GM11168 (cell line): Measurements from ENCODE around the gene SOX10.
"Not testable (repeated sequence)": the region's sequence is repeated elsewhere in the genome, so short reads cannot be mapped to it uniquely, and the experiment has no call there.

Experiments used
- in situ Hi-C: fragments of 300-500 bp; cut with MboI; formaldehyde crosslinking; loops from one replicate; pipeline ENCODE4 v1.12.0; 2022; ENCODE audit warnings: low sequenced_read_pairs; ENCODE audit not compliant: unreplicated experiment

Gene SOX10

DNA sequence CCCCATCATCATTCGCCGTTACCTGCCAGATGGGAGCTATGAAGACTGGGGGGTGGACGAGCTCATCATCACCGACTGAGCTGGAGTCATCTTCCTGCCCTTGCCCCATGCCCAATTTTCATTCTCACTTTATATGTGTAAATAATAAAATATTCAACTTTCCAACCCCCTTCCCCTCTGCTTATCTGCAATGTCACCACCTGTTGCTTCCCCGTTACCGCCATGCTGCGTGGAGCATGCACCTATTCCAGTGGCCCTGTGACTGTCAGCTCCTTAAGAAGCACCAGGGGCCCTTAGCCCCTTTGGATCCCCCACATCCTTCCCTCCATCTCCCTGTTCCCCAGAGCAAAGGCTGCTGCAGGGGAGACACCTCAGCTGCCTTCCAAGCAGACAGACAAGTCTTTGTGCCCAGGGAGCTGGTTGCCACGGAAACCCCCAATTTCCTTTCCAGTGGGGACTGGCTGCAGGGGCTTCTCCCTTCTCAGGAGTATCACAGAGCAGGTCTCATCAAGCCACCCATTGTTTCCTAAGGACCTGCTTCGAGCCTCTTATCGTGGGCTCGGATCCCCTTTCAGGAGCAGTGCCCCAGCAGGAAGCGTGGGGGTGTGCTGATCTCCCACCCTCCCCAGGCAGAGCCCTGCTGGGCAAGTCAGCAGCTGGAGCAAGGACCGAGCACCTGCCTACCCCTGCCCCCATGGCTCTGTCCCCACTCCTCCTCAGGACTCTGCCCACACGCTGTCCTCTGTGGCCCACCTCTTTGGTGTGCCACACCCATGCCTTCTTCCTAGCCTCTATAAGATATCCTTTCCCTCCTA lies 16.5 kb downstream of the SOX10 start:
- in situ Hi-C loops, result no loop called here

DNA sequence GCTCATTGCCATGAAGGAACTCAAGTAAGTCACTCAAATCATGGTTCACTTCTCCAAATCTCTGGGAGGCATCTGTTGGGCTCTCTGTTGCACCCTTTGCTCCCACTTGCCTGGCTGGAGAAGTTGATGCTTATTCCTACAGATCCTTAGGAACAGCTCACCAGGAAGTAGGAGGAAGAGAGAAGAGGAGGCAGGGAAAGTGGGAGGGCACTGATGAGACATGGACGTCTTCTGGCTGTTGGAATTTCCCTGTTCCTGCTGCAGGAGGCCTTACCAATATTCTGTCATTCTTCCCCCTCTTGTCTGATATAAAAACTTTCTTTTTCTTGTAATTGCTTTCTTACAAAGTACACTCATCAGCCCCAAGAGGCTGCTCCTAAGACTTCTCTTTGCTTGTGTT lies 17.2 kb downstream of the SOX10 start:
- in situ Hi-C loops, result no loop called here

DNA sequence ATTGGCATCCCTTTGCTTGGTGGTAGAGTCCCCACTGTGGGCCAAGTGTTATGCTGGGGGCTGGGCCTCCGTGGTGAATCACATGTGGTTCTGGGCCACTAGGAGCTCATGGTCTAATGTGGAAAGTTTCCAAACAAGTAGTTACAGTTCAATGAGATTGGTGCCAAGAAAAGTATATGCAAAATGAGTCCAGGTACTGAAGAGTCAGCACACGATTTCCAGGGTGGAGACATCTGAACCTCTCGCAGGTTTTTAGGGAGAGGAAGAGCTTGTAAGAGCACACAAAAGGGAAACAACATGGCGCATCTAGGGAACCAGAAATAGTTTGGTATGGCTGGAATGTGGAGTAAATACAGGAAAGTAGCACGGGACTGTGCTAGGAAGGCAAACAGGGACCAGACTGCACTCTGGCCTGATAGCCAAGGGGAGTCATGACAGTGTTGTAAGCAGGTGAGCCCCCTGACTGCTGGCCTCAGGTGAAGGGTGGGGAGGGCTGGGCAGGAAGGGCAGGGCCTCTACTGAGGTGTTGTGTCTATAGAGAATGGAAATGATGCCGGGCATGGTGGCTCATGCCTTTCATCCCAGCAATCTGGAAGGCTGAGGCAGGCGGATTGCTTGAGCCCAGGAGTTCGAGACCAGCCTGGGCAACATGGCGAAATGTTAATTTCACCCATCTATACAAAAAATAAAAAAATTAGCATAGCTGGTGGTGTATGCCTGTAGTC lies 18.3 kb downstream of the SOX10 start:
- in situ Hi-C loops, result no loop called here

DNA sequence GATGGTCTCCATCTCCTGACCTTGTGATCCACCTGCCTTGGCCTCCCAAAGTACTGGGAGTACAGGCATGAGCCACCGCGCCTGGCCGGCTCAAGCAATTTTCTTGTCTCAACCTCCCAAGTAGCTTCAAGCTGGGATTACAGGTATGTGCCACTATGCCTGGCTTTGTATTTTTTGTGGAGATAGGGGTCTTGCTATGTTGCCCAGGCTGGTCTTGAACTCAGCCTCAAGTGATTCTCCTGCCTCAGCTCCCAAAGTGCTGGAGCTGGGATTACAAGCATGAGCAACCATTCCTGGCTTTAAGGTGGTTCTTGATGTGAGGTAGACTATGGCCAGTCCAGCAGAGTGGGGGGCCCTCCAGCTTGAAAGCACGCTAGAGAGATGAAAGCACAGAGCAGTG lies 23.3 kb downstream of the SOX10 start:
- in situ Hi-C loops, result no loop called here

DNA sequence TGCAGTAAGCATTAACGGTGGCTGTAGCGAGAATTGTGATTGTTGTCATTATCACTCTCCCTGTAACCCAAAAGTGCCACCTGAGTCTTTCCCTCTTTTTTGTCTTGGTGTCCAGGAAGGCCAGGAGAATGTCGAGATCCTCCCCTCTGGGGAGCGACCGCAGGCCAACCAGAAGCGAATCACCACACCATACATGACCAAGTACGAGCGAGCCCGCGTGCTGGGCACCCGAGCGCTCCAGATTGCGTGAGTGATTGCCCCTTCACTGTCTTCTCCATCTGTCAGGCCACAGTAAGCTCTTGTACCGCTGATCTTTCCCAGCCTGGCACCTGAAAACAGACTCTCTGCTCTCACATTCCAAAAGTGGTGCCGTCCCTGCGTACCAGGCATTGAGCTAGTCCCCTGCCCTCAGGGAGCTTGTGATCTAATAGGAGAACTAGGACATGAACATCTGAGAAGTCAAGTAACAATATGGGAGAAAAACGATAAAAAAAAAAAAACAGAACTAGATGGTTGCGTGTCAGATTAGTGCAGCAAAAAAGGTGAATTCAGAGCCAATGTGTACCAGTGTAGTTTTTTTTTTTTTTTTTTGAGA lies 25.0 kb downstream of the SOX10 start:
- in situ Hi-C loops, result no loop called here

DNA sequence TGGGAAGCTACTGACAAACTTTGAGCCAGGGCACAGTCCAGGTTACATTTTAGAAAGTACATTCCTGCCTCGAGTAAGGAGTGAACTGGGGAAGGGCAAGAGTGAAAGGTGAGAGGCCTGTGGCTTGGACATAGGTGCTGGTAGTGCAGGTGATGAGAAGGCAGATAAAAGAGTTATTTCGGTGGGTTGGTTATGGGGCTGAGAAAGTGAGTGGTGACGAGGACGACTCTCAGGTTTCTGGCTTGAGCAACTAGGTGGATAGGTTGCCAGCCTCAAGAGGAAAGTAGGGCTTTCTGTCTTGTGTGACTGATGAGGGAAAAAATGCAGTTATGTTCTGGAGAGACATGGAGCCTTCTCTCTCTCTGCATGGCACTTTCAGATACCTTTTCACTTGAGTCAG lies 27.1 kb downstream of the SOX10 start:
- in situ Hi-C loops, result no loop called here

DNA sequence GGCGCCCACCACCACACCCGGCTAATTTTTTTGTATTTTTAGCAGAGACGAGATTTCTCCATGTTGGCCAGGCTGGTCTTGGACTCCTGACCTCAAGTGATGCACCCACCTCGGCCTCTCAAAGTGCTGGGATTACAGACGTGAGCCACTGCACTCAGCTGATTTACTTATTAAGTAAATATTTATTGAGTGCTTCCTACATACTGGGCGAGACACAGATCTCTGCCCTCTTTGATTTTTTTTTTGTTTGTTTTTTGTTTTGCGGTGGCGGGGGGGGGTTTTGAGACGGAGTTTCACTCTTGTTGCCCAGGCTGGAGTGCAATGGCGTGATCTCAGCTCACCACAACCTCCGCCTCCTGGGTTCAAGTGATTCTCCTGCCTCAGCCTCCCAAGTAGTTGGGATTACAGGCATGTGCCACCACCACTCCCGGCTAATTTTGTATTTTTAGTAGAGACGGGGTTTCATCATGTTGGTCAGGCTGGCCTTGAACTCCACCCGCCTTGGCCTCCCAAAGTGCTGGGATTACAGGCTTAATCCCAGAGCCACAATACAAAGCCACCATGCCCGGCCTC lies 28.4 kb downstream of the SOX10 start:
- in situ Hi-C loops, result not testable (repeated sequence)

DNA sequence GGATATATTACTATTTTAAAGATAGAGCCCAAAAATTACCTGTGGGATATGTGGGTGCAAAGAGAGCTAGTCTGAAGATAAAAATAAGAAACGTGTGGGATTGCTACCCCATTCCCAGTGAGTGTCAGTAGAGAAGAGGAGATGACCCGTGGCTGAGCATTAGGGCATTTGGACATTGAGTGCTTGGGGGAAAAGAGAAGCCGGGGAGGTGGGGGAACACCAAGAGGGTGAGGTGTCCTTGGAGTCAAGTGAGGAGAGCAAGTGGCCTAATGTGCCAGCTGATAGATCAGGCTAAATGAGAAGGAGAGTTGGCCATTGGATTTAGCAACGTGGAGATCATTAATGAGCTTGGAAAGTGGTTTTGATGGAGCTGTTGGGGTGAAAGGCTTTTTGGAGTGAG lies 29.7 kb downstream of the SOX10 start:
- in situ Hi-C loops, result no loop called here

DNA sequence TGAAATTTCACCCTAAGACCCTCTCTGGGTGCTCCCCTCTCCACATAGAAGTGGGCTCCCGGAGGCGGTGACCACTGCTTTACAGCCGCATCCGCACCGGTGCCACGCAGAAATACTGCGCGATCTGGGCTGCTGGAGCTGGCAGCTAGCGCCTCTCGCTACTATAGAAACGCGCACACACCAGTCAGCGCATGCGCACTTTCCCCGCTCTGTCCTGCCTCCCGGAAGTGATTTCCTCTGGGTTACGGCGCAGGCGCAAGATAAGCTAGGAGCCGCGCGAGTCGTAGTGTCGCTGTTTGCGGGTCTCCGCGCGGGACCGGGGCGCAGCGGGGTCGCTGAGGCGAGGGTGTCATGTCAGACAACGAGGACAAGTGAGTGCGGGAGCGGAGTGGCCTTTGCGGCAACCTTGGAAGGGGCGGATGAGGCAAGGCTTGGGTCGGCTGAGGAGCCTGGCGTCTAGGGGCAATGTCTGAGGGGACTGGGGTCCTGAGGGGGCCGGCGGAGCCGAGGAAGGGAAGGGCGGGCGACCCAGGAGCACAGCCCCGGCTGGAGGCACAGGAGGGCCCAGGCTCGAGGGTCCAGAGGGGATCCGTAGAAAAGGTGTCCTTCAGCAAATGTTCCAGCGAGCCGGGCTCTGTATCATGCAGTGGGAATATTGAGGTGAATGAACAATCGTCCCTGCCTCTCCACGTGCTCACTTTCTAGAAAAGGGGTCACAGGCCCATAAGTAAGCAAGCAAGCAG lies 30.7 kb downstream of the SOX10 start, which contains the start of the genes C22orf23 and POLR2F:
TSS of gene C22orf23 (minus strand) at position 165 of the 743 bp plus-strand sequence. CDS start 452 bp downstream, outside the sequence.
TSS of gene POLR2F (plus strand) at position 263 of the 743 bp plus-strand sequence. CDS start at position 352, 89 bp downstream.
- in situ Hi-C loops, result no loop called here

DNA sequence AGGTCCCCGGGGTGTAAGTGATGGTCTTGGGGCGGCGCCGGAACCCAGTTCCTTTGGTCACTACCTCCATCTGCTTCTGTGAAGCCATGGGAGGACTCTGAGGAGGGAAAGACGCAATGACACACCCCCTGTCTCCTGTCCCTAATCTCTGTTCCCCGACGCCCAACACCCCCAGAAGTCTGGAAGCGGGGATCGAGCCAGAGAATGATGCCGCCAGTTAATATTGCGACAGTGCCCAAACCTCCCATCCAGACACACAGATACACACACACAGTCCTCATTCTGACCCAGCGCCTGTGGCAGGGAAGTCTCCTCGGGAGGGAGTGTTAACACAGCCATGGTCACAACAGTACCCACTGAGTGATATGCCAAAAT lies 31.3 kb downstream of the SOX10 start:
- in situ Hi-C loops, result no loop called here

DNA sequence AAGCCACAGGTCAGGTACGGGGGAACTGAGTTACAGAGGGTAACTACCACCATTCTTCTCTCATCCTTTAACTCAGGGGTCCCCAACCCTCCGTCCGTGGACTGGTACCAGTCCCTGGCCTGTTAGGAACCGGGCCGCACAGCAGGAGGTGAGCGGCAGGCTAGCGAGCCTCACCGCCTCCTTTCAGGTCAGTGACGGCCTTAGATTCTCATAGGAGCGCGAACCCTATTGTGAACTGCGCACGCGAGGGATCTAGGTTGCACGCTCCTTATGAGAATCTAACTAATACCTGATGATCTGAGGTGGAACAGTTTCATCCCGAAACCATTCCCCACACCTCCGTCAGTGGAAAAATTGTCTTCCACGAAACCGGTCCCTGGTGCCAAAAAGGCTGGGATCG lies 31.7 kb downstream of the SOX10 start:
- in situ Hi-C loops, result not testable (repeated sequence)

DNA sequence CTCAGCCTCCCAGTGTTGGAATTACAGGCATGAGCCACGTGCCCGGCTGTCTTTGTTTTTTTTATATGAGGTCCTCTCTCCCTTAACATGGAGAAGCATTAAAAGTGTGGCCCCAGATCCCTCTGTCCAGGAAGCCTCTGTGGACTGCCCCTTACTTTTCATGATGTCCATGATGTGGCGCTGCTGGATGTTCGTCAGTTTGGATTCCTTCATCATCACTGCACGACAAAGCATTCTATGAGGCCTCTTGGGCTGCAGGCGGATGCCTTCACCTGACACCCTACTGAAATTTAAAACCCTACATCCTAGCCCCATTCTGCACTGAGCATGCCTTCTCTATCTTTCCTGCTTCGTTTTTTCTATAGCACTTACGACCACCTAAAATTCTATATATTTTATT lies 33.0 kb downstream of the SOX10 start:
- in situ Hi-C loops, result no loop called here

DNA sequence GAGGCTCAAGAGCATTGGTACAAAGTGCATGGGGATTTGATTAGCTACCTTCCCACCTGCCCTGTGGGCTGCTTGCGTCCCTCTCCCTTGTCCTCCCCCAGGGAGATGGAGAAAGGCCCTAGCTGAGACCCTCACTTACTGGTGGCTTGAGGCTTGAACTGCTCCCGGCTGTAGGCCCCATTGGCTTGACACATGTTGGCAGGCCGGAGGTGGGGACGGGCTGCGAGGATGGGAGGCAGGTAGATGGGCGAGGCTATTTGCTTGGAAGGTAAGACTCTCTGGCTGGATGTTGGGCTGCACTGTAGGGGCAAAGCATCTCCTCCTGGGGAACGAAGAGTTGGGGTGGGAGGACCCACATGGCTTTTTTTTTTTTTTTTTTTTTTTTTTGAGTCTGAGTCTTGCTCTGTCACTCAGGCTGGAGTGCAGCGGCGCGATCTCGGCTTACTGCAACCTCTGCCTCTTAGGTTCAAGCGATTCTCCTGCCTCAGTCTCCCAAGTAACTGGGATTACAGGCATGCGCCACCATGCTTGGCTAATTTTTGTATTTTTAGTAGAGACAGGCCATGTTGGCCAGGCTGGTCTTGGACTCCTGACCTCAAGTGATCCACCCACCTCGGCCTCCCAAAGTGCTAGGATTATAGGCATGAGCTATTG lies 37.1 kb downstream of the SOX10 start:
- in situ Hi-C loops, result not testable (repeated sequence)

DNA sequence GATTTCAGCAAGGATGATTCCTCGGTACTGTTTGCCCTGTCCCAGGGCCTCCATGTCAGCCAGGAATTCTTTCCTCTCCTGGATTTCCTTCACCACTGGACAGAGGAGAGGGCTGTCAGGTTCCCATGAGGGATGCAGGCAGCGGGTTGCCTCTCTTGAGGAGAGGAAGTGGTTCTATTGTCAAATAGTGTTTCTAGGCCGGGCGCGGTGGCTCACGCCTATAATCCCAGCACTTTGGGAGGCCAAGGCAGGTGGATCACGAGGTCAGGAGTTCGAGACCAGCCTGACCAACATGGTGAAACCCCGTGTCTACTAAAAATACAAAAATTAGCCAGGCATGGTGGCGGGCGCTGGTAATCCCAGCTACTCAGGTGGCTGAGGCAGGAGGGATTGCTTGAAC lies 39.9 kb downstream of the SOX10 start:
- in situ Hi-C loops, result not testable (repeated sequence)

DNA sequence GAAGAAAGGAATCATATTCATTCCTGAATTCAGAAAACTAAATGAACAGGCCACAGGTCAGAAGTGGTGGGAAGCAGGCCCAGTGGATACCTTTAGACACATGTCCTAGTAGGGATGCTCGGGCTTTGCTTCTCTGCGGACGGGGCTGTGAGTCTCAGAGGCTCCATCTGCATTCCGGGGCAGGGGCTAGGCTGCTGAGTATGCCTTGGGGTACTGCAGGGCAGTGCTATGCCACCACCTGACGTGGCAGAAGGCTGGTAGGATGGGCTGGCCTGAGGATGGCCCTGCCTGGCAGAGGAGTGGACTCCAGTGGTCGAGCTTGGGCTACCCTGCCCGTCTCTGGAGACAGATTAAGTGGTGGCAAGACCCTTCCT lies 40.5 kb downstream of the SOX10 start:
- in situ Hi-C loops, result no loop called here

DNA sequence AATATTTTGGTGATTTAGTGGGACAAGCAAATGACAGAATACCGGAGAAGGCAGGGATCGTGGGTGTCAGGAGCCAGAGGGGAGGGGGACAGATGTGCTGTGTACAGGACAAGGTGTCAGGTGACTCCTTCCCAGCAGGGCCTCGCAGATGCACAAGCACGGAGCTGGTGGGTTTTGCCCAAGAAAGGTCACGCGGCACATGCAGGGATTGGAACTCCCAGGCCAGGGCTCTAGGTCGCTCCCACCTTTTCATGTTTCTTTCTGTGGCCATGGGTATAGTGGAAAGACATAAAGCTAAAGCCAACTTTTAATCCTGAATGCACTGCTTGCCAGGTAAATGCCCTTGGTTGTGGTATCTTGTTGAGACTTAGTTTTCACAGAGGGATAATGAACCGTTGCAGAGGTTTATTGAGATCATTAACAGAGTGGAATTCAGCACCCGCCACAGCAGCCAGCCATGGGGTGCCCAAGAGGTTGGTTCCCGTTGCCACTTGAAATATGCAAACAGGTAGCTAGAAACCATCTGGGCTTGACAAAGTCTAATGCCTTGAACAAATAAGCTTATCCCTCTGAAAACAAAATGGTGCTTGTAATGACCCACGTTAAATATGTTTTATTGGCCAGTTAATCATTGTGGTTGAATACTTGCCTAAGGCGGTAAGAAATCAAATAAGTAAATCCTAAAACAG lies 41.1 kb downstream of the SOX10 start:
- in situ Hi-C loops, result no loop called here

DNA sequence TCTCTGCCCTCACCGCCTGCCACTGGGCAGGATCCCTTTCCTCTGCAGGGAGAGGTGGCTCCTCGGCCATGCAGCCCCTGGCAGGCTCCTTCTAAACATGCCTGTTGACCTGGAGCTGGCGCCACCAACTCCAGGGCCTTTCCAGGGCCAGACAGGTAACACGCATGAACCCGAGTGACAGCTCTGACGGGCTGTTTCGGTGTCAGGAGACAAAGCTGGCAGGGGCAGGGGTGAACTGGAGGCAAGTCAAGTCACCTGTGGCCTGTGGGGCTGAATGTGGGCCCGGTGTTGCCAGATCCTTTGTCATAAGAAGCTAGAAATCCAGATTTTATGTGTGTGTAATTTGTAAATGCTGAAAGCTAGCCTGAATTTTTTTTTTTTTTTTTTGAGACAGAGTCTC lies 42.2 kb downstream of the SOX10 start:
- in situ Hi-C loops, result no loop called here

DNA sequence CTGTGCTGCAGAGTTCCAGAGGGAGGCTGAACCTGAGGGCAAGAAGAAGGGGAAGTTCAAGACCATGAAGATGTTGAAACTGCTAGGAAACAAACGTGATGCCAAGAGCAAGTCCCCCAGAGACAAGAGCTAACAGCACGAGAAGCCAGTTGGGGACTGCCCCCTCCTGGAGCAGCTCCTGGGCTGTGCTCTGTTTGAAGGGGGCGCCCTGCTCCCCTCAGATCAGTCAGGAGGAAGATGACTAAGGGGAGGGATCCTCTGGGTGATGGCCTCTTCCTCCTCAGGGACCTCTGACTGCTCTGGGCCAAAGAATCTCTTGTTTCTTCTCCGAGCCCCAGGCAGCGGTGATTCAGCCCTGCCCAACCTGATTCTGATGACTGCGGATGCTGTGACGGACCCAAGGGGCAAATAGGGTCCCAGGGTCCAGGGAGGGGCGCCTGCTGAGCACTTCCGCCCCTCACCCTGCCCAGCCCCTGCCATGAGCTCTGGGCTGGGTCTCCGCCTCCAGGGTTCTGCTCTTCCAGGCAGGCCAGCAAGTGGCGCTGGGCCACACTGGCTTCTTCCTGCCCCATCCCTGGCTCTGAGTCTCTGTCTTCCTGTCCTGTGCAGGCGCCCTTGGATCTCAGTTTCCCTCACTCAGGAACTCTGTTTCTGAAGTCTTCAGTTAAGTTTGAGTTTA lies 43.5 kb downstream of the SOX10 start:
- in situ Hi-C loops, result no loop called here
